Inflammatory macrophage treated with lipopolysaccharide for 1 hour (primary cell): ENCODE measurements around the gene C16orf74.
A peak's percentile ranks its signal among the peaks of the same experiment; 100 is the strongest.

Source experiments
- DNase-seq, 2 donors: peaks; one replicate each; pipeline ENCODE4 v3.0.0-alpha.2; 2020 to 2022

The C16orf74 gene

GRCh38 chr16:85716680-85717038 lies 34.2 kb downstream of the C16orf74 start:
- no peak for DNase-seq

GRCh38 chr16:85716022-85716679 lies 34.7 kb downstream of the C16orf74 start:
- no peak for DNase-seq

GRCh38 chr16:85715169-85716021 lies 35.5 kb downstream of the C16orf74 start:
- DNase-seq = no peak

- no peak for DNase-seq
Measured at GRCh38 chr16:85712801-85713200, 38.1 kb downstream of the C16orf74 start.

- no peak for DNase-seq
Measured at GRCh38 chr16:85711982-85712587, 38.8 kb downstream of the C16orf74 start.

GRCh38 chr16:85710732-85711131 lies 40.2 kb downstream of the C16orf74 start:
- DNase-seq = no peak

- no peak for DNase-seq
Measured at GRCh38 chr16:85709766-85710585, 40.9 kb downstream of the C16orf74 start.

- no peak for DNase-seq
Measured at GRCh38 chr16:85708338-85708737, 42.6 kb downstream of the C16orf74 start.

GRCh38 chr16:85707528-85708095 lies 43.3 kb downstream of the C16orf74 start:
- no peak for DNase-seq

- no peak for DNase-seq
Measured at GRCh38 chr16:85706449-85707034, 44.4 kb downstream of the C16orf74 start.

- DNase-seq = no peak
Measured at GRCh38 chr16:85704900-85705846, 45.7 kb downstream of the C16orf74 start.

- no peak for DNase-seq
Measured at GRCh38 chr16:85704011-85704410, 46.9 kb downstream of the C16orf74 start.

- peak; percentile 68 to 95 for DNase-seq
Measured at GRCh38 chr16:85699628-85700027, 51.3 kb downstream of the C16orf74 start.

- DNase-seq = no peak
Measured at GRCh38 chr16:85698935-85699558, 51.8 kb downstream of the C16orf74 start.

- no peak for DNase-seq
Measured at GRCh38 chr16:85698459-85698891, 52.4 kb downstream of the C16orf74 start.

- no peak for DNase-seq
Measured at GRCh38 chr16:85697431-85697830, 53.5 kb downstream of the C16orf74 start.

- no peak for DNase-seq
Measured at GRCh38 chr16:85696781-85697180, 54.1 kb downstream of the C16orf74 start.

- no peak for DNase-seq
Measured at GRCh38 chr16:85695196-85696128, 55.4 kb downstream of the C16orf74 start.

- DNase-seq = no peak
Measured at GRCh38 chr16:85690469-85691064, 60.3 kb downstream of the C16orf74 start.
